Measurements from ENCODE around the gene SLC9B2.
"Not testable (repeated sequence)": the region's sequence is repeated elsewhere in the genome, so short reads cannot be mapped to it uniquely, and the experiment has no call there.

Gene SLC9B2

DNA sequence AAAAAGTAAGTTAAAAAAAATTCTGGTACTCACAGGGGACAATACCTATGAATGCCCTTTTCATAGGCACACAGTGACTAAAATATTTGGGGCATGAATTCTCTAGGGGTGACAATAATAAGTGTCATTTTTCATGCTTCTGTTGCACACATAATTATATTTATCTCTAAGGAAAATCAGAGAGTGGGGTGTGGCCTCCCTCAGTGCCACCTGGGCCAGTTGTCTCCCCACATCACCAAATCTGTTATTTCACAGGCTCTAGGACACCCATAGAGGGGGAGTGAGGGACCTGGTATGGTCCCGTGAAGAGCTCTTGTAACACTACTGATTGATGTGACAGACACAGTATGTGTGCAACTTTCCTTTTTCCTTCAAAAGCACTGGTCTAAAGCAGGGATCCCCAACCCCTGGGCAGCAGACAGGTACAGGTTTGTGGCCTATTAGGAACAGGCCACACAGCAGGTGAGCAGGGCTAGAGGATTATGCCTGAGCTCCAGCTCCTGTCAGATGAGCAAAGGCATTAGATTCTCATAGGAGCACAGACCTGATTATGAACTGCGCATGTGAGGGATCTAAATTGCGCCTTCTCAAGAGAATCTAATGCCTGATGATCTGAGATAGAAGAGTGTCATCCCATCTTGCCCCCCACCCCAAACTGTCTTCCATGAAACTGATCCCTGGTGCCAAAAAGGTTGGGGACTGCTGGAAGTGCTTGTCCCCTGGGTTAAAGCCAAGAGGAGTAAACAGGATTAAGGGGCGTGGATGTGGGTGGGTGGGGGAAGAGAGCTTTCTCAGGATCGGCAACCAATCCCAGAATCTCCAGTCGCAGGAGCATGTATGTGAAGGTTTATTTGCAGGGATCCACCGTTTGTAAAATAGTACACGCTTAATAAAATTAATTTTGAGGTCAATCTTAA is 57.9 kb downstream of the SLC9B2 start:
- DNase-seq = no peak

- DNase-seq = no peak
Measured at GRCh38 chr4:103012551-103012950, 64.0 kb downstream of the SLC9B2 start.

GRCh38 chr4:103012060-103012459 is 64.5 kb downstream of the SLC9B2 start:
- DNase-seq = no peak

DNA sequence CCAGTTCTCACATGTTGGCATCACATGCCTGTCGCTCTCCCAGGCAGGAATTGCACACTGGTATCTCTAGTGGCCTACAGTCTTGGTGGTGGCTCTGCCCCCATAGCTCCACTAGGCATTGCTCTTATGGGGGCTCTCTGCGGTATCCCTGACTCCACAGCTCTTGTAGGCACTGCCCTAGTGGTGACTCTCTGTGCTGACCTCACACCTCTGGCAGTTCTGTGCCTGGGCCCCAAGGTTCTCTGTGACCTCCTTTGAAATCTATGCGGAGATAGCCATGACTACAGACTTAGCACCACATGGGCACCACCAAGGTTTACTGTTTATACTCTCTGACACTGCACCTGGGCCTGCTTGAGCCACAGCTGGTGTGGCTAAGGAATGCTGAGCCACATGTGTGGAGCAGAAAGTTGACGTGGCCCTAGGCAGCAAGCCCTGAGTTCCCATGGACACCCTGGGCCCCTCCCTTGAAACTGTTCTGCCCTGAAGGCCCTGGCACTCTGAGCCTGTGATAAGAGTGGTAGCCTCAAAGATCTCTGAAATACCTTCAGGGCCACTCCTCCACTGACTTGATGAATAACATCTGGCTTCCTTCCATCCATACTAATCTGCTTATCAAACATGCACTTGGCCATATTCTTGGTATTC is 65.1 kb downstream of the SLC9B2 start:
- DNase-seq = no peak

DNA sequence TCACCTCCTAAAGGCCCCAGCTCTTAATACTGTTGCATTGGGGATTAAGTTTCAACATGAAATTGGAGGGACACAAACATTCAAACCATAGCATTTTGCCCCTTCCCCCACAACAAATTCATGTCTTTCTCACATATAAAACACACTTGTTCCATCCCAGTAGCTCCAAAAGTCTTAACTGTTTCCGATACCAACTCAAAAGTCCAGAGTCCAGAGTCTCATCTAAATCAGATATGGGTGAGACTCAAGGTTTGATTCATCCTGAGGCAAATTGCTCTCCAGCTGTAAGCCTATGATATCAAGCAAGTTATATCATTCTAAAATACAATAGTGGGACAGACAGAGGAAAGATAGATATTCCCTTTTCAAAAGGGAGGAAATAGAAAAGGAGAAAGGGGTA is 65.8 kb downstream of the SLC9B2 start:
- DNase-seq = no peak

- DNase-seq = peak in 1 of 2 donors; percentile 56
Measured at GRCh38 chr4:103008875-103009729, 67.5 kb downstream of the SLC9B2 start.

- DNase-seq = no peak
Measured at GRCh38 chr4:103002551-103002950, 74.0 kb downstream of the SLC9B2 start.

- DNase-seq = no peak
Measured at GRCh38 chr4:102994803-102995202, 81.8 kb downstream of the SLC9B2 start.

DNA sequence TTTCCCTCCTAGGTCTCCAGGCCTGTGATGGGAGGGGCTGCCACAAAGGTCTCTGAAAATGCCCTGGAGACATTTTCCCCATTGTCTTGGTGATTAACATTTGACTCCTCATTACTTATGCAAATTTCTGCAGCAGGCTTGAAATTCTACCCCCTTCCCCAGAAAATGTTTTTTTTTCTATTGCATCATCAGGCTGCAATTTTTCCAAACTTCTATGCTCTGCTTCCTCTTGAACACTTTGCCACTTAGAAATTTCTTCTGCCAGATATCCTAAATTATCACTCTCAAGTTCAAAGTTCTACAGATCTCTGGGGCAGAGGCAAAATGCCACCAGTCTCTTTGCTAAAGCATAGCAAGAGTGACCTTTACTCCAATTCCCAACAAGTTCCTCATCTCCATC is 82.6 kb downstream of the SLC9B2 start:
- DNase-seq = not testable (repeated sequence)

GRCh38 chr4:102988429-102989020 is 88.0 kb downstream of the SLC9B2 start:
- DNase-seq = no peak

DNA sequence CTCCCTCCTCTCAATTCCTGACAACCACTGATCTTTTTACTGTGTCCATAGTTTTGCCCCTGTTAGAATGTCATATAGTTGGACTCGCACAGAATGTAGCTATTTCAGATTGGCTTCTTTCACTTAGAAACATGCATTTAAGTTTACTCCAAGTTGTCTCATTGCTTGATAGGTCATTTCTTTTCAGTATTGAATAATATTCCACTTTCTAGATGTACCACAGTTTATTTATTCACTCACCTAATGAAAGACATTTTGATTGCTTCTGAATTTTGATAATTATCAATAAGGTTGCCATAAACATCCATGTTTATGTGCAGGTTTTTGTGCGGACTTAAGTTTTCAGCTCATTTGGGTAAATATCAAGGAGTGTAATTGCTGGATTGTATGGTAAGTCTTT is 95.6 kb downstream of the SLC9B2 start:
- no peak for DNase-seq
